Prostate gland (tissue), 2 donors: ENCODE measurements around the gene ADGRG1.

Experiments
- POLR2A ChIP-seq: fragments of 450-650 bp; IDR thresholded peaks from one replicate; pipeline ENCODE4 v1.6.1; 2016; ENCODE audit warnings: antibody characterized with exemption, mild to moderate bottlenecking
- POLR2AphosphoS5 ChIP-seq: sonication (generic); formaldehyde crosslinking; IDR thresholded peaks from one replicate; pipeline ENCODE4 v1.6.1; 2017; ENCODE audit warnings: antibody characterized with exemption
- TF ChIP-seq, protein P1 (sequence below), 4 experiments: fragments of 200-600 bp in 2 of 4; fragments of 450-650 bp in 2 of 4; sonication (generic) in 2 of 4; IDR thresholded peaks; 1 replicate in 3 of 4; 2 replicates in 1 of 4; pipeline ENCODE4 v1.5.1; 2016 to 2019; ENCODE audit warnings: antibody characterized with exemption in 4 of 4, mild to moderate bottlenecking in 2 of 4, moderate library complexity in 2 of 4

DNA sequence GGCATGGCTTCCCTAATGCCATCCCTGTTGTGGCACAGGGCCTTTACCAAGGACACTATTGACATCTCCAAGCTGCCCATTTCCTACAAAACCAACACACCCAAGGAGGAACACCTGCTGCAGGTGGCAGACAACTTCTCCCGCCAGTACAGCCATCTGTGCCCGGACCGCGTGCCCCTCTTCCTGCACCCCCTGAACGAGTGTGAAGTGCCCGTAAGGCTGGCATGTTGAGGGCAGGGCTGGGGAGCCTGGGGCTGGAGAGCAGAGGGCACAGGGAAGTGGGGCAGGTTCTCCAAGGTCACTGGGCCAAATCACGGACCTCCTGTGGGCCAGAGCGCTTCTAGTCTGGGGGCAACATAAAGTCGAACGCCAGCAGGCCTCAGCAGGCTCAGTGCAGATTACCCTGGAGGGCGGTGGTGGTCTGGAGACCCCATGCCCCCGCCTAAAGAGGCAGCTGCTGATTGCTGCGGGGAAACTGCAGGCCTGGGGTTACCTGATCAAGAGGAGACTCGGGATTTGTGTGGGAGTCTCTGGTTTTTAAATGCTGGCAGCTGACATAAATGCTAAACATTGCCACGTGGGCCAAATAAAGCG, 70.5 kb downstream of the ADGRG1 start:
- TF ChIP-seq, protein P1, sequence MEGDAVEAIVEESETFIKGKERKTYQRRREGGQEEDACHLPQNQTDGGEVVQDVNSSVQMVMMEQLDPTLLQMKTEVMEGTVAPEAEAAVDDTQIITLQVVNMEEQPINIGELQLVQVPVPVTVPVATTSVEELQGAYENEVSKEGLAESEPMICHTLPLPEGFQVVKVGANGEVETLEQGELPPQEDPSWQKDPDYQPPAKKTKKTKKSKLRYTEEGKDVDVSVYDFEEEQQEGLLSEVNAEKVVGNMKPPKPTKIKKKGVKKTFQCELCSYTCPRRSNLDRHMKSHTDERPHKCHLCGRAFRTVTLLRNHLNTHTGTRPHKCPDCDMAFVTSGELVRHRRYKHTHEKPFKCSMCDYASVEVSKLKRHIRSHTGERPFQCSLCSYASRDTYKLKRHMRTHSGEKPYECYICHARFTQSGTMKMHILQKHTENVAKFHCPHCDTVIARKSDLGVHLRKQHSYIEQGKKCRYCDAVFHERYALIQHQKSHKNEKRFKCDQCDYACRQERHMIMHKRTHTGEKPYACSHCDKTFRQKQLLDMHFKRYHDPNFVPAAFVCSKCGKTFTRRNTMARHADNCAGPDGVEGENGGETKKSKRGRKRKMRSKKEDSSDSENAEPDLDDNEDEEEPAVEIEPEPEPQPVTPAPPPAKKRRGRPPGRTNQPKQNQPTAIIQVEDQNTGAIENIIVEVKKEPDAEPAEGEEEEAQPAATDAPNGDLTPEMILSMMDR (IDR thresholded peaks at IDR 0.05), result no peak
- TF ChIP-seq POLR2A (no peak), POLR2AphosphoS5 (no peak)
